ENCODE data around the gene BFSP1. TPM values are rescaled to one million over a fixed set of nuclear protein-coding genes. Genes with fewer than 3 reads are reported as not detected.

BFSP1 gene
- total RNA-seq, 1 donor from 2014 or later, result 4.2 TPM

GRCh38 chr20:17538517-17539170 lies 7.5 kb upstream of the BFSP1 start:
- Histone ChIP-seq H3K4me1 (ENCODE audit: insufficient read depth, low read length) (peaks cover 23% of the 10 kb centered on the region), H3K4me3 (ENCODE audit: insufficient read depth, low read depth, low read length) (no peak overlapping the region), H3K4me2 (ENCODE audit: low read length) (no peak overlapping the region), H3K36me3 (ENCODE audit: insufficient read depth, low read length) (no peaks in the 10 kb centered on the region), H4K20me1 (ENCODE audit: insufficient read depth, low read length) (no peaks in the 10 kb centered on the region), H2AFZ (ENCODE audit: low read depth, low read length) (no peak overlapping the region), H3K9ac (ENCODE audit: low read length) (no peak overlapping the region), H3K27ac (ENCODE audit: low read depth, low read length) (no peak overlapping the region), H3K79me2 (ENCODE audit: insufficient read depth, low read length) (no peaks in the 10 kb centered on the region), H3K27me3 (ENCODE audit: insufficient read depth, low read length) (no peaks in the 10 kb centered on the region), H3K9me3 (ENCODE audit: insufficient read depth, low read depth, low read length) (no peaks in the 10 kb centered on the region)
- Mint-ChIP-seq H3K36me3 (ENCODE audit: low read depth, unreplicated experiment) (no peaks in the 10 kb centered on the region), H3K9me3 (ENCODE audit: unreplicated experiment) (no peaks in the 10 kb centered on the region), H3K4me3 (ENCODE audit: unreplicated experiment) (no peak overlapping the region), H3K27me3 (ENCODE audit: low read depth, unreplicated experiment) (no peaks in the 10 kb centered on the region), H3K27ac (ENCODE audit: unreplicated experiment) (no peak overlapping the region), H3K4me1 (ENCODE audit: low read depth, unreplicated experiment) (peaks cover 9% of the 10 kb centered on the region)
- FAIRE-seq, result no peak
- DNase-seq (ENCODE audit: low read depth), result peak; percentile 44
- TF ChIP-seq EZH2 (IDR thresholded peaks at IDR 0.05; ENCODE audit: insufficient read depth, low read length) (no peak), CTCF (IDR thresholded peaks at IDR 0.05; ENCODE audit: insufficient read depth, low read depth, low read length) (no peak)

- Mint-ChIP-seq H3K27me3 (ENCODE audit: low read depth, unreplicated experiment) (no peaks in the 10 kb centered on the region), H3K4me1 (ENCODE audit: low read depth, unreplicated experiment) (peaks cover 12% of the 10 kb centered on the region), H3K36me3 (ENCODE audit: low read depth, unreplicated experiment) (no peaks in the 10 kb centered on the region), H3K27ac (ENCODE audit: unreplicated experiment) (no peak overlapping the region), H3K4me3 (ENCODE audit: unreplicated experiment) (no peak overlapping the region), H3K9me3 (ENCODE audit: unreplicated experiment) (no peaks in the 10 kb centered on the region)
- H3K27ac ChIP-seq (ENCODE audit: low read depth, low read length), result no peak overlapping the region
- no peak for FAIRE-seq
- no peaks in the 10 kb centered on the region for H3K36me3 ChIP-seq (ENCODE audit: insufficient read depth, low read length)
- no peak overlapping the region for H2AFZ ChIP-seq (ENCODE audit: low read depth, low read length)
- no peaks in the 10 kb centered on the region for H4K20me1 ChIP-seq (ENCODE audit: insufficient read depth, low read length)
- H3K9me3 ChIP-seq (ENCODE audit: insufficient read depth, low read depth, low read length), result no peaks in the 10 kb centered on the region
- no peaks in the 10 kb centered on the region for H3K79me2 ChIP-seq (ENCODE audit: insufficient read depth, low read length)
- H3K9ac ChIP-seq (ENCODE audit: low read length), result no peak overlapping the region
- DNase-seq (ENCODE audit: low read depth), result no peak
- H3K4me1 ChIP-seq (ENCODE audit: insufficient read depth, low read length), result peaks cover 23% of the 10 kb centered on the region
- no peak overlapping the region for H3K4me2 ChIP-seq (ENCODE audit: low read length)
- TF ChIP-seq CTCF (IDR thresholded peaks at IDR 0.05; ENCODE audit: insufficient read depth, low read depth, low read length) (no peak), EZH2 (IDR thresholded peaks at IDR 0.05; ENCODE audit: insufficient read depth, low read length) (no peak)
- no peaks in the 10 kb centered on the region for H3K27me3 ChIP-seq (ENCODE audit: insufficient read depth, low read length)
- H3K4me3 ChIP-seq (ENCODE audit: insufficient read depth, low read depth, low read length), result no peak overlapping the region
These were observed 6.8 kb upstream of the BFSP1 start for GRCh38 chr20:17537959-17538358.

- Histone ChIP-seq H4K20me1 (ENCODE audit: insufficient read depth, low read length) (no peaks in the 10 kb centered on the region), H3K9me3 (ENCODE audit: insufficient read depth, low read depth, low read length) (no peaks in the 10 kb centered on the region), H2AFZ (ENCODE audit: low read depth, low read length) (peak overlapping the region; percentile 41), H3K9ac (ENCODE audit: low read length) (no peak overlapping the region), H3K27me3 (ENCODE audit: insufficient read depth, low read length) (no peaks in the 10 kb centered on the region), H3K4me3 (ENCODE audit: insufficient read depth, low read depth, low read length) (no peak overlapping the region), H3K36me3 (ENCODE audit: insufficient read depth, low read length) (no peaks in the 10 kb centered on the region), H3K27ac (ENCODE audit: low read depth, low read length) (no peak overlapping the region), H3K4me2 (ENCODE audit: low read length) (peak overlapping the region; percentile 17), H3K4me1 (ENCODE audit: insufficient read depth, low read length) (peaks cover 14% of the 10 kb centered on the region), H3K79me2 (ENCODE audit: insufficient read depth, low read length) (no peaks in the 10 kb centered on the region)
- no peaks in the 10 kb centered on the region for H3K9me3 Mint-ChIP-seq (ENCODE audit: unreplicated experiment)
- peaks cover 12% of the 10 kb centered on the region for H3K4me1 Mint-ChIP-seq (ENCODE audit: low read depth, unreplicated experiment)
- no peak overlapping the region for H3K27ac Mint-ChIP-seq (ENCODE audit: unreplicated experiment)
- FAIRE-seq (no peak), DNase-seq (ENCODE audit: low read depth) (peak; percentile 55)
- no peaks in the 10 kb centered on the region for H3K36me3 Mint-ChIP-seq (ENCODE audit: low read depth, unreplicated experiment)
- no peak for TF ChIP-seq EZH2 (IDR thresholded peaks at IDR 0.05; ENCODE audit: insufficient read depth, low read length)
- TF ChIP-seq CTCF (IDR thresholded peaks at IDR 0.05; ENCODE audit: insufficient read depth, low read depth, low read length), result peak; percentile 90
- no peak overlapping the region for H3K4me3 Mint-ChIP-seq (ENCODE audit: unreplicated experiment)
- no peaks in the 10 kb centered on the region for H3K27me3 Mint-ChIP-seq (ENCODE audit: low read depth, unreplicated experiment)
These were observed 5.8 kb upstream of the BFSP1 start for GRCh38 chr20:17536944-17537444.

All from astrocyte (in vitro differentiated cells and primary cell).